K562 (cell line): ENCODE measurements around the gene MYG1. TPM values are rescaled to one million over a fixed set of nuclear protein-coding genes. Genes with fewer than 3 reads are reported as not detected.
A peak's percentile ranks its signal among the peaks of the same experiment; 100 is the strongest.

ENCODE experiments used
- BCL6 ChIP-seq: fragments of 250-450 bp; sonication (Bioruptor Pico); IDR thresholded peaks from 2 replicates; pipeline ENCODE4 v1.4.0; 2020
- CEBPG ChIP-seq, 3 experiments: fragments of 200-800 bp in 1 of 3; sonication (Bioruptor generic) in 1 of 3; sonication (generic) in 1 of 3; formaldehyde crosslinking in 1 of 3; IDR thresholded peaks in 2 of 3; conservative IDR thresholded peaks in 1 of 3; 2 replicates each; pipeline versions ENCODE4 v1.6.1 to v1.8.0; 2016 to 2022; ENCODE audit warnings: missing compliant biosample characterization in 2 of 3, missing genetic modification characterization in 2 of 3, mild to moderate bottlenecking in 1 of 3, missing genetic modification reagents in 1 of 3
- DPF2 ChIP-seq: fragments of 450-650 bp; IDR thresholded peaks from 2 replicates; pipeline ENCODE4 v1.6.1; 2016
- FOXJ3 ChIP-seq: sonication (generic); formaldehyde crosslinking; IDR thresholded peaks from 2 replicates; pipeline ENCODE4 v1.4.0; 2020; ENCODE audit warnings: mild to moderate bottlenecking, missing genetic modification reagents
- HDAC1 ChIP-seq, 2 experiments: fragments of 450-650 bp; IDR thresholded peaks; 2 replicates each; pipeline ENCODE4 v1.6.1; 2016 to 2017; ENCODE audit warnings: inconsistent platforms in 1 of 2, mild to moderate bottlenecking in 1 of 2, moderate library complexity in 1 of 2
- HDAC6 ChIP-seq: IDR thresholded peaks from 2 replicates; pipeline ENCODE4 v1.6.1; 2012; ENCODE audit warnings: low read depth, mild to moderate bottlenecking, control low read depth, inconsistent platforms, low read length, moderate library complexity
- MTA1 ChIP-seq: fragments of 450-650 bp; IDR thresholded peaks from 2 replicates; pipeline ENCODE4 v1.6.1; 2017; ENCODE audit warnings: borderline replicate concordance
- NR3C1 ChIP-seq: sonication (generic); formaldehyde crosslinking; IDR thresholded peaks from 2 replicates; pipeline ENCODE4 v1.8.1; 2022; ENCODE audit warnings: missing genetic modification reagents
- SMARCE1 ChIP-seq: fragments of 450-650 bp; IDR thresholded peaks from 2 replicates; pipeline ENCODE4 v1.7.1; 2016; ENCODE audit warnings: mild to moderate bottlenecking
- ZBTB17 ChIP-seq: fragments of 450-650 bp; formaldehyde crosslinking; IDR thresholded peaks from 2 replicates; pipeline ENCODE4 v1.4.0; 2020; ENCODE audit warnings: mild to moderate bottlenecking
- ZNF444 ChIP-seq: fragments of 250-450 bp; sonication (Bioruptor Pico); IDR thresholded peaks from 2 replicates; pipeline ENCODE4 v1.4.0; 2020; ENCODE audit warnings: mild to moderate bottlenecking, moderate library complexity
- polyA plus RNA-seq, 8 experiments: library from polyadenylated mRNA; depleted of rRNA in 4 of 8; stranded (reverse) in 5 of 8; unstranded in 3 of 8; fragments of >200 nt; fragmentation: Nextera tagmentation in 2 of 8; fragmentation: Illumina TruSeq in 1 of 8; extraction: Ambion mirVana in 2 of 8; extraction: Trizol in 1 of 8; gene quantifications; 2 replicates each; pipeline versions ENCODE4 v1.2.1 to v1.2.3, GENCODE V29; 2011 to 2014; ENCODE audit warnings: inconsistent platforms in 1 of 8, missing spikeins in 1 of 8
- total RNA-seq, 7 experiments: library from RNA; depleted of rRNA in 6 of 7; stranded (reverse); fragments of >200 nt in 6 of 7; fragmentation: Illumina TruSeq in 2 of 7; extraction: Trizol in 2 of 7; gene quantifications; 2 replicates each; pipeline versions ENCODE4 v1.2.1 to v1.2.3, GENCODE V29; 2011 to 2021; ENCODE audit warnings: low replicate concordance in 1 of 7
- TF ChIP-seq, protein P1 (sequence below), 3 experiments: fragments of 200-800 bp in 1 of 3; sonication (Bioruptor generic) in 1 of 3; sonication (generic) in 1 of 3; formaldehyde crosslinking in 1 of 3; IDR thresholded peaks; 2 replicates each; pipeline versions ENCODE4 v1.6.1 to v1.8.0; 2016 to 2022; ENCODE audit warnings: mild to moderate bottlenecking in 2 of 3, missing compliant biosample characterization in 2 of 3, missing genetic modification characterization in 2 of 3, missing genetic modification reagents in 1 of 3
- TF ChIP-seq, protein P2 (sequence below): sonication (generic); formaldehyde crosslinking; IDR thresholded peaks from 2 replicates; pipeline ENCODE4 v1.8.0; 2022; ENCODE audit warnings: missing genetic modification reagents, mild to moderate bottlenecking, borderline replicate concordance
- TF ChIP-seq, protein P3 (sequence below): fragments of 450-650 bp; IDR thresholded peaks from 2 replicates; pipeline ENCODE4 v1.6.1; 2017; ENCODE audit warnings: antibody characterized with exemption, mild to moderate bottlenecking
- TF ChIP-seq, protein P4 (sequence below): IDR thresholded peaks from 2 replicates; pipeline ENCODE4 v1.6.1; 2016; ENCODE audit warnings: missing genetic modification characterization, missing compliant biosample characterization
- TF ChIP-seq, protein P5 (sequence below): fragments of 450-650 bp; IDR thresholded peaks from 2 replicates; pipeline ENCODE4 v1.6.1; 2014; ENCODE audit warnings: low read depth, mild to moderate bottlenecking, moderate library complexity, borderline replicate concordance

MYG1 gene
- total and polyA plus RNA-seq, 9 of the 15 experiments (the other 6 are each of a cell fraction or from before 2014, with no cell fraction given), result 0.45 to 5.6 (median 2.1) TPM

DNA sequence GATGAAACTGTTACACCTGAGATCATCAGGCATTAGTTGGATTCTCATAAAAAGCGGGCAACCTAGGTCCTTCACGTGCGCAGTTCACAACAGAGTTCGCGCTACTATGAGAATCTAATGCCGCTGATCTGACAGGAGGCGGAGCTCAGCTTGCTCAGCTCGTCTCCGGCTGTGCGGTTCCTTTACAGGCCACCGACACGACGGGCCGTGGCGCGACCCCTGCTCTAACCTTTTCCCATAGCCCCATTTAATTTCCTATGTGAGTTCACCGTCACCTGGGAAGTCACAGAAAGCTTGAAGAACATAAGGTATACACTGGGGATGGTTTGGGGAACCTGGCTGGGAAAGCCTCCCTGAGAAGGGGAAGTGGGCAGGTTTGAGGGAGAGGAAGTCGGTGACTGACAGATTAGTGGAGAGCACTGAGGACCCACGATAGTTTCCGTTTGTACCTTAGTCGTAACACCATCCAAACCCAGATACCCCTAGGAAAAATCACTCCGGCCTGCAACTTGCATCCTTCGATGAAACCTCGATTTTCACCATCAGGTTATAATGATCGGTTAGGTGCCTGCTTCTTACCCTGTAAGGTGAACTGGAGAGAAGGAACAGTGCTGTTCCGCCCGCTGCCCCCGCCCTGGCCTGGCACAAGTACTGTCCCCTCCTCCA is 24.8 kb downstream of the MYG1 start (continued):
- TF ChIP-seq NR3C1 (no peak), ZBTB17 (no peak), ZNF444 (CRISPR knock-in tag) (0 out of 2 replicates have a peak, but pooled peaks have one; percentile 10), BCL6 (no peak), HDAC1 (IDR thresholded peaks at IDR 0.05) (peak in 1 of 2 experiments; percentile 47; a peak in 1 of 4 replicates), CEBPG (CRISPR knock-in tag; IDR thresholded peaks at IDR 0.05) (no peak), CEBPG (tag; conservative IDR thresholded peaks at IDR 0.05 in 1 of 2, IDR thresholded peaks at IDR 0.05 in 1 of 2) (no peak), MTA1 (no peak), FOXJ3 (CRISPR knock-in tag) (no peak), DPF2 (peak; percentile 40; the same call in 1 of the 2 replicates), HDAC6 (no peak), SMARCE1 (peak; percentile 22; the same call in 1 of the 2 replicates)
- TF ChIP-seq, protein P1, sequence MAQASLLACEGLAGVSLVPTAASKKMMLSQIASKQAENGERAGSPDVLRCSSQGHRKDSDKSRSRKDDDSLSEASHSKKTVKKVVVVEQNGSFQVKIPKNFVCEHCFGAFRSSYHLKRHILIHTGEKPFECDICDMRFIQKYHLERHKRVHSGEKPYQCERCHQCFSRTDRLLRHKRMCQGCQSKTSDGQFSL (CRISPR knock-in tag; IDR thresholded peaks at IDR 0.05), result no peak
- TF ChIP-seq, protein P1 (tag; IDR thresholded peaks at IDR 0.05), result no peak
- TF ChIP-seq, protein P2, sequence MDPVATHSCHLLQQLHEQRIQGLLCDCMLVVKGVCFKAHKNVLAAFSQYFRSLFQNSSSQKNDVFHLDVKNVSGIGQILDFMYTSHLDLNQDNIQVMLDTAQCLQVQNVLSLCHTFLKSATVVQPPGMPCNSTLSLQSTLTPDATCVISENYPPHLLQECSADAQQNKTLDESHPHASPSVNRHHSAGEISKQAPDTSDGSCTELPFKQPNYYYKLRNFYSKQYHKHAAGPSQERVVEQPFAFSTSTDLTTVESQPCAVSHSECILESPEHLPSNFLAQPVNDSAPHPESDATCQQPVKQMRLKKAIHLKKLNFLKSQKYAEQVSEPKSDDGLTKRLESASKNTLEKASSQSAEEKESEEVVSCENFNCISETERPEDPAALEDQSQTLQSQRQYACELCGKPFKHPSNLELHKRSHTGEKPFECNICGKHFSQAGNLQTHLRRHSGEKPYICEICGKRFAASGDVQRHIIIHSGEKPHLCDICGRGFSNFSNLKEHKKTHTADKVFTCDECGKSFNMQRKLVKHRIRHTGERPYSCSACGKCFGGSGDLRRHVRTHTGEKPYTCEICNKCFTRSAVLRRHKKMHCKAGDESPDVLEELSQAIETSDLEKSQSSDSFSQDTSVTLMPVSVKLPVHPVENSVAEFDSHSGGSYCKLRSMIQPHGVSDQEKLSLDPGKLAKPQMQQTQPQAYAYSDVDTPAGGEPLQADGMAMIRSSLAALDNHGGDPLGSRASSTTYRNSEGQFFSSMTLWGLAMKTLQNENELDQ (CRISPR knock-in tag), result no peak
- TF ChIP-seq, protein P3, sequence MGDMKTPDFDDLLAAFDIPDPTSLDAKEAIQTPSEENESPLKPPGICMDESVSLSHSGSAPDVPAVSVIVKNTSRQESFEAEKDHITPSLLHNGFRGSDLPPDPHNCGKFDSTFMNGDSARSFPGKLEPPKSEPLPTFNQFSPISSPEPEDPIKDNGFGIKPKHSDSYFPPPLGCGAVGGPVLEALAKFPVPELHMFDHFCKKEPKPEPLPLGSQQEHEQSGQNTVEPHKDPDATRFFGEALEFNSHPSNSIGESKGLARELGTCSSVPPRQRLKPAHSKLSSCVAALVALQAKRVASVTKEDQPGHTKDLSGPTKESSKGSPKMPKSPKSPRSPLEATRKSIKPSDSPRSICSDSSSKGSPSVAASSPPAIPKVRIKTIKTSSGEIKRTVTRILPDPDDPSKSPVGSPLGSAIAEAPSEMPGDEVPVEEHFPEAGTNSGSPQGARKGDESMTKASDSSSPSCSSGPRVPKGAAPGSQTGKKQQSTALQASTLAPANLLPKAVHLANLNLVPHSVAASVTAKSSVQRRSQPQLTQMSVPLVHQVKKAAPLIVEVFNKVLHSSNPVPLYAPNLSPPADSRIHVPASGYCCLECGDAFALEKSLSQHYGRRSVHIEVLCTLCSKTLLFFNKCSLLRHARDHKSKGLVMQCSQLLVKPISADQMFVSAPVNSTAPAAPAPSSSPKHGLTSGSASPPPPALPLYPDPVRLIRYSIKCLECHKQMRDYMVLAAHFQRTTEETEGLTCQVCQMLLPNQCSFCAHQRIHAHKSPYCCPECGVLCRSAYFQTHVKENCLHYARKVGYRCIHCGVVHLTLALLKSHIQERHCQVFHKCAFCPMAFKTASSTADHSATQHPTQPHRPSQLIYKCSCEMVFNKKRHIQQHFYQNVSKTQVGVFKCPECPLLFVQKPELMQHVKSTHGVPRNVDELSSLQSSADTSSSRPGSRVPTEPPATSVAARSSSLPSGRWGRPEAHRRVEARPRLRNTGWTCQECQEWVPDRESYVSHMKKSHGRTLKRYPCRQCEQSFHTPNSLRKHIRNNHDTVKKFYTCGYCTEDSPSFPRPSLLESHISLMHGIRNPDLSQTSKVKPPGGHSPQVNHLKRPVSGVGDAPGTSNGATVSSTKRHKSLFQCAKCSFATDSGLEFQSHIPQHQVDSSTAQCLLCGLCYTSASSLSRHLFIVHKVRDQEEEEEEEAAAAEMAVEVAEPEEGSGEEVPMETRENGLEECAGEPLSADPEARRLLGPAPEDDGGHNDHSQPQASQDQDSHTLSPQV, result peak; percentile 18
- TF ChIP-seq, protein P4, sequence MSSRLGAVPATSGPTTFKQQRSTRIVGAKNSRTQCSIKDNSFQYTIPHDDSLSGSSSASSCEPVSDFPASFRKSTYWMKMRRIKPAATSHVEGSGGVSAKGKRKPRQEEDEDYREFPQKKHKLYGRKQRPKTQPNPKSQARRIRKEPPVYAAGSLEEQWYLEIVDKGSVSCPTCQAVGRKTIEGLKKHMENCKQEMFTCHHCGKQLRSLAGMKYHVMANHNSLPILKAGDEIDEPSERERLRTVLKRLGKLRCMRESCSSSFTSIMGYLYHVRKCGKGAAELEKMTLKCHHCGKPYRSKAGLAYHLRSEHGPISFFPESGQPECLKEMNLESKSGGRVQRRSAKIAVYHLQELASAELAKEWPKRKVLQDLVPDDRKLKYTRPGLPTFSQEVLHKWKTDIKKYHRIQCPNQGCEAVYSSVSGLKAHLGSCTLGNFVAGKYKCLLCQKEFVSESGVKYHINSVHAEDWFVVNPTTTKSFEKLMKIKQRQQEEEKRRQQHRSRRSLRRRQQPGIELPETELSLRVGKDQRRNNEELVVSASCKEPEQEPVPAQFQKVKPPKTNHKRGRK (tag), result no peak
- TF ChIP-seq, protein P5, sequence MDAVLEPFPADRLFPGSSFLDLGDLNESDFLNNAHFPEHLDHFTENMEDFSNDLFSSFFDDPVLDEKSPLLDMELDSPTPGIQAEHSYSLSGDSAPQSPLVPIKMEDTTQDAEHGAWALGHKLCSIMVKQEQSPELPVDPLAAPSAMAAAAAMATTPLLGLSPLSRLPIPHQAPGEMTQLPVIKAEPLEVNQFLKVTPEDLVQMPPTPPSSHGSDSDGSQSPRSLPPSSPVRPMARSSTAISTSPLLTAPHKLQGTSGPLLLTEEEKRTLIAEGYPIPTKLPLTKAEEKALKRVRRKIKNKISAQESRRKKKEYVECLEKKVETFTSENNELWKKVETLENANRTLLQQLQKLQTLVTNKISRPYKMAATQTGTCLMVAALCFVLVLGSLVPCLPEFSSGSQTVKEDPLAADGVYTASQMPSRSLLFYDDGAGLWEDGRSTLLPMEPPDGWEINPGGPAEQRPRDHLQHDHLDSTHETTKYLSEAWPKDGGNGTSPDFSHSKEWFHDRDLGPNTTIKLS, result no peak
